Endodermal cell (in vitro differentiated cells): ENCODE measurements around the gene PRSS1. TPM values are rescaled to one million over a fixed set of nuclear protein-coding genes. Genes with fewer than 3 reads are reported as not detected.

Source experiments
- DNase-seq: peaks from one replicate; pipeline ENCODE4 v3.0.0-alpha.2; 2017
- H3K27ac ChIP-seq: 2 replicates; pipeline ENCODE4 v1.5.1; 2013; ENCODE audit warnings: mild to moderate bottlenecking, low read depth, low read length, moderate library complexity
- H3K27me3 ChIP-seq: 2 replicates; pipeline ENCODE4 v1.6.1; 2013; ENCODE audit warnings: mild to moderate bottlenecking, low read length, moderate library complexity; ENCODE audit not compliant: insufficient read depth, control insufficient read depth, poor library complexity, severe bottlenecking
- H3K36me3 ChIP-seq: 2 replicates; pipeline ENCODE4 v1.7.0; 2013; ENCODE audit warnings: mild to moderate bottlenecking, low read length, moderate library complexity; ENCODE audit not compliant: control insufficient read depth, insufficient read depth
- H3K4me1 ChIP-seq: one replicate; pipeline ENCODE4 v1.7.0; 2013; ENCODE audit warnings: low read length; ENCODE audit not compliant: control insufficient read depth, insufficient read depth
- H3K4me3 ChIP-seq: 2 replicates; pipeline ENCODE4 v1.5.1; 2013; ENCODE audit warnings: mild to moderate bottlenecking, low read length, moderate library complexity
- H3K9ac ChIP-seq: 2 replicates; pipeline ENCODE4 v1.6.1; 2013; ENCODE audit warnings: mild to moderate bottlenecking, low read length, moderate library complexity; ENCODE audit not compliant: poor library complexity, severe bottlenecking; ENCODE audit errors: extremely low read depth
- H3K9me3 ChIP-seq: 2 replicates; pipeline ENCODE4 v1.6.1; 2013; ENCODE audit warnings: mild to moderate bottlenecking, low read length, moderate library complexity; ENCODE audit not compliant: control insufficient read depth
- H3K27ac Mint-ChIP-seq: 2 replicates; pipeline ENCODE4 v1.8.0; 2020; ENCODE audit warnings: mixed read lengths
- H3K27me3 Mint-ChIP-seq: 2 replicates; pipeline ENCODE4 v1.8.0; 2021; ENCODE audit warnings: mild to moderate bottlenecking, mixed read lengths; ENCODE audit not compliant: insufficient read depth
- H3K36me3 Mint-ChIP-seq: 2 replicates; pipeline ENCODE4 v1.8.0; 2020; ENCODE audit warnings: low read depth, mixed read lengths
- H3K4me1 Mint-ChIP-seq: 2 replicates; pipeline ENCODE4 v1.8.0; 2020; ENCODE audit warnings: mixed read lengths
- H3K4me3 Mint-ChIP-seq: 2 replicates; pipeline ENCODE4 v1.8.0; 2020; ENCODE audit warnings: mild to moderate bottlenecking, moderate library complexity, mixed read lengths
- H3K9me3 Mint-ChIP-seq: 2 replicates; pipeline ENCODE4 v1.8.0; 2020; ENCODE audit warnings: mild to moderate bottlenecking, mixed read lengths
- CTCF ChIP-seq: fragments of 200-600 bp; sonication (generic); conservative IDR thresholded peaks from 2 replicates; pipeline ENCODE4 v1.5.0; 2021; ENCODE audit warnings: antibody characterized with exemption, mild to moderate bottlenecking
- WGBS, 2 experiments: methylation state at CpG; one replicate each; pipeline versions ENCODE4 v1.1.5 to v1.1.7; 2013; ENCODE audit warnings: missing lambda C conversion rate in 2 of 2, mixed read lengths in 1 of 2; ENCODE audit not compliant: insufficient coverage in 1 of 2, insufficient read length in 1 of 2; 5-methylcytosine and 5-hydroxymethylcytosine counted together
- total RNA-seq, 2 donors: library from RNA; stranded (reverse); fragmentation: NEBNext Ultra II Directional in 1 of 2; extraction: Animal tissue kit (Norgen Biotek cat#: 25700) in 1 of 2; gene quantifications; 2 replicates in 1 of 2; 3 replicates in 1 of 2; pipeline ENCODE4 v1.2.1, GENCODE V29; 2021

Gene PRSS1
- total RNA-seq, 2 donors from 2014 or later: 4.4 to 8.8 TPM

- Mint-ChIP-seq H3K27ac (no peak overlapping the region), H3K4me1 (peaks cover 30% of the 10 kb centered on the region), H3K4me3 (no peak overlapping the region), H3K9me3 (no peaks in the 10 kb centered on the region), H3K36me3 (no peaks in the 10 kb centered on the region), H3K27me3 (peaks cover 3% of the 10 kb centered on the region)
- Histone ChIP-seq H3K27me3 (no peaks in the 10 kb centered on the region), H3K27ac (no peak overlapping the region), H3K4me3 (no peak overlapping the region), H3K36me3 (no peaks in the 10 kb centered on the region), H3K9ac (no peak overlapping the region), H3K9me3 (no peaks in the 10 kb centered on the region), H3K4me1 (peaks cover 10% of the 10 kb centered on the region)
- 86 to 96% methylated on average over 11 to 17 of the region's 18 CpGs for WGBS, 2 experiments
- no peak for DNase-seq
- peak; percentile 86 for TF ChIP-seq CTCF
These were observed 37.3 kb upstream of the PRSS1 start for GRCh38 chr7:142711746-142712616.

- H3K36me3 ChIP-seq: no peaks in the 10 kb centered on the region
- peak; percentile 18 for TF ChIP-seq CTCF
- DNase-seq: no peak
- no peaks in the 10 kb centered on the region for H3K9me3 Mint-ChIP-seq
- peaks cover 30% of the 10 kb centered on the region for H3K4me1 Mint-ChIP-seq
- no peak overlapping the region for H3K27ac Mint-ChIP-seq
- 94 to 97% methylated on average over 3 to 4 of the region's 4 CpGs for WGBS, 2 experiments
- H3K4me3 ChIP-seq: no peak overlapping the region
- peaks cover 3% of the 10 kb centered on the region for H3K27me3 Mint-ChIP-seq
- no peaks in the 10 kb centered on the region for H3K36me3 Mint-ChIP-seq
- no peak overlapping the region for H3K27ac ChIP-seq
- no peaks in the 10 kb centered on the region for H3K27me3 ChIP-seq
- no peak overlapping the region for H3K9ac ChIP-seq
- H3K9me3 ChIP-seq: no peaks in the 10 kb centered on the region
- H3K4me1 ChIP-seq: peaks cover 10% of the 10 kb centered on the region
- H3K4me3 Mint-ChIP-seq: no peak overlapping the region
These were observed 36.7 kb upstream of the PRSS1 start for GRCh38 chr7:142712617-142712957.

- H3K4me3 ChIP-seq: no peak overlapping the region
- TF ChIP-seq CTCF: no peak
- H3K36me3 Mint-ChIP-seq: no peaks in the 10 kb centered on the region
- no peak overlapping the region for H3K9ac ChIP-seq
- no peaks in the 10 kb centered on the region for H3K27me3 ChIP-seq
- H3K9me3 ChIP-seq: no peaks in the 10 kb centered on the region
- 87 to 100% methylated on average over 1 to 2 of the region's 2 CpGs for WGBS, 2 experiments
- peaks cover 3% of the 10 kb centered on the region for H3K27me3 Mint-ChIP-seq
- no peaks in the 10 kb centered on the region for H3K4me1 ChIP-seq
- no peak overlapping the region for H3K27ac Mint-ChIP-seq
- H3K4me1 Mint-ChIP-seq: peaks cover 12% of the 10 kb centered on the region
- H3K9me3 Mint-ChIP-seq: no peaks in the 10 kb centered on the region
- H3K4me3 Mint-ChIP-seq: no peak overlapping the region
- no peak overlapping the region for H3K27ac ChIP-seq
- no peak for DNase-seq
- no peaks in the 10 kb centered on the region for H3K36me3 ChIP-seq
These were observed 34.9 kb upstream of the PRSS1 start for GRCh38 chr7:142714375-142714774.
